Endothelial cell of umbilical vein (primary cell): ENCODE measurements around the gene TK2. TPM values are rescaled to one million over a fixed set of nuclear protein-coding genes. Genes with fewer than 3 reads are reported as not detected.

Experiments
- BruUV-seq: library from RNA; stranded (reverse); fragments of 400-500 nt; replicated peaks from 2 replicates; lab custom pipeline; 2021; lab: Mats Ljungman, UMichigan
- CTCF ChIA-PET: fragments of 300-600, 350-600 bp; sonication (Branson Sonifier 250); formaldehyde crosslinking; loops from one replicate; lab custom pipeline; 2021; ENCODE audit warnings: antibody characterized with exemption, inconsistent platforms; lab: Charles Lee
- POLR2A ChIA-PET: fragments of 300-600, 350-600 bp; sonication (Branson Sonifier 250); formaldehyde crosslinking; loops from one replicate; lab custom pipeline; 2021; ENCODE audit warnings: antibody characterized with exemption, inconsistent platforms; lab: Charles Lee
- DNase-seq: peaks from one replicate; pipeline ENCODE4 v3.0.0-alpha.2; 2011; ENCODE audit warnings: low read depth, low spot score
- FAIRE-seq: peaks from 2 replicates; lab custom pipeline; 2011; peaks lifted over from hg19 to GRCh38; lab: Jason Lieb, UNC
- H2AFZ ChIP-seq: 2 replicates; pipeline ENCODE4 v1.6.0; 2012; ENCODE audit warnings: low read depth, low read length, control low read depth, inconsistent platforms
- H3K27ac ChIP-seq: 2 replicates; pipeline ENCODE4 v1.5.1; 2011; ENCODE audit warnings: low read depth, mild to moderate bottlenecking, control low read depth, low read length, moderate library complexity; ENCODE audit not compliant: insufficient read depth
- H3K27me3 ChIP-seq, 2 experiments: 2 replicates each; pipeline versions ENCODE4 v1.6.0 to v1.6.1; 2011; ENCODE audit warnings: low read length in 2 of 2, mixed read lengths in 1 of 2; ENCODE audit not compliant: control insufficient read depth in 2 of 2, insufficient read depth in 2 of 2
- H3K36me3 ChIP-seq, 2 experiments: 2 replicates in 1 of 2; 3 replicates in 1 of 2; pipeline ENCODE4 v1.5.1; 2011; ENCODE audit warnings: low read length in 2 of 2, mild to moderate bottlenecking in 1 of 2, moderate library complexity in 1 of 2; ENCODE audit not compliant: control insufficient read depth in 2 of 2, insufficient read depth in 2 of 2; ENCODE audit errors: extremely low read depth in 1 of 2
- H3K4me1 ChIP-seq: 3 replicates; pipeline ENCODE4 v1.5.1; 2011; ENCODE audit warnings: mild to moderate bottlenecking, low read length; ENCODE audit not compliant: control insufficient read depth, insufficient read depth; ENCODE audit errors: extremely low read depth
- H3K4me2 ChIP-seq: 2 replicates; pipeline ENCODE4 v1.6.1; 2011; ENCODE audit warnings: low read length, control low read depth, mixed read lengths; ENCODE audit not compliant: insufficient read depth
- H3K4me3 ChIP-seq, 3 experiments: fragments of 200-600 bp in 1 of 3; sonication (generic), shearing (Covaris generic) in 1 of 3; replicated peaks in 1 of 3; 2 replicates each; pipeline ENCODE4 v1.5.1; 2011 to 2016; ENCODE audit warnings: control low read depth in 3 of 3, low read length in 3 of 3, mild to moderate bottlenecking in 2 of 3, inconsistent platforms in 1 of 3, low read depth in 1 of 3, moderate library complexity in 1 of 3; ENCODE audit not compliant: insufficient read depth in 1 of 3
- H3K79me2 ChIP-seq: 2 replicates; pipeline ENCODE4 v1.6.0; 2012; ENCODE audit warnings: low read length, inconsistent platforms; ENCODE audit not compliant: control insufficient read depth, insufficient read depth
- H3K9ac ChIP-seq: replicated peaks from 2 replicates; pipeline ENCODE3; 2011; ENCODE audit warnings: low read length, control low read depth; ENCODE audit not compliant: insufficient read depth; ENCODE audit errors: extremely low read depth
- H3K9me1 ChIP-seq: replicated peaks from 3 replicates; pipeline ENCODE4 v1.6.0; 2011; ENCODE audit warnings: mild to moderate bottlenecking, low read length; ENCODE audit not compliant: control insufficient read depth, insufficient read depth; ENCODE audit errors: extremely low read depth
- H3K9me3 ChIP-seq: replicated peaks from 2 replicates; pipeline ENCODE4 v1.5.1; 2012; ENCODE audit warnings: low read length, inconsistent platforms; ENCODE audit not compliant: control insufficient read depth, insufficient read depth
- H4K20me1 ChIP-seq: replicated peaks from 2 replicates; pipeline ENCODE3; 2011; ENCODE audit warnings: mild to moderate bottlenecking, low read length; ENCODE audit not compliant: control insufficient read depth, insufficient read depth; ENCODE audit errors: extremely low read depth
- EZH2 ChIP-seq: IDR thresholded peaks from 2 replicates; pipeline ENCODE4 v1.6.1; 2012; ENCODE audit warnings: borderline replicate concordance, low read depth, mild to moderate bottlenecking, moderate library complexity, low read length, inconsistent platforms; ENCODE audit not compliant: severe bottlenecking
- FOS ChIP-seq: IDR thresholded peaks from 2 replicates; pipeline ENCODE4 v1.6.1; 2011; ENCODE audit warnings: mild to moderate bottlenecking, low read length, moderate library complexity, borderline replicate concordance; ENCODE audit not compliant: insufficient read depth
- GATA2 ChIP-seq: IDR thresholded peaks from 2 replicates; pipeline ENCODE4 v1.7.0; 2011; ENCODE audit warnings: low read depth, mild to moderate bottlenecking, moderate library complexity, mixed read lengths, low read length; ENCODE audit not compliant: insufficient read length, insufficient read depth
- JUN ChIP-seq: IDR thresholded peaks from 2 replicates; pipeline ENCODE4 v1.6.1; 2011; ENCODE audit warnings: borderline replicate concordance, low read depth; ENCODE audit not compliant: insufficient read length, insufficient read depth
- MYC ChIP-seq: IDR thresholded peaks from one replicate; pipeline ENCODE4 v1.6.1; 2011; ENCODE audit warnings: mild to moderate bottlenecking, low read depth, low read length
- POLR2A ChIP-seq: IDR thresholded peaks from 2 replicates; pipeline ENCODE4 v1.6.1; 2012; ENCODE audit warnings: low read depth, mild to moderate bottlenecking, control low read depth, low read length
- POLR2AphosphoS5 ChIP-seq: IDR thresholded peaks from 2 replicates; pipeline ENCODE4 v1.6.1; 2012; ENCODE audit warnings: low read depth, mild to moderate bottlenecking, control low read depth, low read length, moderate library complexity; ENCODE audit not compliant: insufficient read depth
- dilution Hi-C: fragments of 300-500 bp; cut with MboI; formaldehyde crosslinking; loops from one replicate; pipeline ENCODE4 v1.15.0; 2019; ENCODE audit warnings: low sequenced_read_pairs; ENCODE audit not compliant: extremely low pct_ligation_motif_present
- intact Hi-C: fragments of 100-400 bp; cut with micrococcal nuclease; formaldehyde crosslinking; loops from one replicate; pipeline ENCODE4 v1.10.0; 2022
- polyA plus RNA-seq, 4 experiments: library from polyadenylated mRNA; depleted of rRNA in 3 of 4; stranded (reverse) in 3 of 4; unstranded in 1 of 4; fragments of >200 nt; gene quantifications; 2 replicates each; pipeline versions ENCODE4 v1.2.1 to v1.2.3, GENCODE V29; 2011 to 2012; ENCODE audit warnings: missing spikeins in 1 of 4
- total RNA-seq: library from RNA; stranded (reverse); gene quantifications from 2 replicates; pipeline ENCODE4 v1.2.3, GENCODE V29; 2021
- TF ChIP-seq, protein P1 (sequence below), 2 donors: IDR thresholded peaks; 1 replicate in 1 of 2; 2 replicates in 1 of 2; pipeline ENCODE4 v1.5.1; 2011; ENCODE audit warnings: low read length in 2 of 2, mild to moderate bottlenecking in 2 of 2, moderate library complexity in 2 of 2, control low read depth in 1 of 2, inconsistent platforms in 1 of 2, low read depth in 1 of 2; ENCODE audit not compliant: insufficient read depth in 1 of 2; ENCODE audit errors: extremely low read depth in 1 of 2
- TF ChIP-seq, protein P2 (sequence below): IDR thresholded peaks from 2 replicates; pipeline ENCODE4 v1.6.1; 2011; ENCODE audit not compliant: insufficient read depth, insufficient read length

Gene TK2
- total and polyA plus RNA-seq, 2 donors (not counting 3 experiments of a cell fraction or from before 2014, with no cell fraction given): 12.1 to 25.2 TPM

DNA sequence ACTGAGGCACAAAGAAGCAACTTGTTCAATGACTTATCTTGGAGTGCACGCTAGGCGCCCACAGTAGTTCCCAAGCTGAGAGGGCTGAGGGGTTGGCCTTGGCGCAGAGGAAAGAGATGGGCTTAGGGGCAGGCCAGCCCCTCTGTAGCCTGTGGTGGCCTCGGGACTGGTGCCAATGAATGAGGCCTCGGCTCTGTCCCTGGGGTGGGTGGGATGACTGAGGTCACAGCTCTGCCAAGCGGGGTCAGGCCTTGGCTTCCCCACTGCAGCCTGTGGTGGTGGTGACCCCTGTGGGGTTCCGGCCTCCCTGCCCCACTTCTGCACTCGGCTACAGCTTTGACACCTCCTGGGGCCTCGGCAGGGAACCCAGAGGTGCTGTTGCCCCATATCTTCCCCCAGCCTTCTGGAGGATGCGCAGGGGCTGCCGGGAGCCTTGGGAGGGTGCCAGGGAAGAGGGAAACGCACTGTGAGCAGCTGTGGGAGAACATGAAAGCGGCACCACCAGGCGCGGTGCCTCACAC lies 76.8 kb downstream of the TK2 start:
- no TSS peak for BruUV-seq
- DNase-seq (no peak), FAIRE-seq (no peak)
- no peak overlapping the region for H3K4me2 ChIP-seq
- no peak overlapping the region for H3K27ac ChIP-seq
- H3K36me3 ChIP-seq: no peaks in the 10 kb centered on the region
- ChIA-PET CTCF (interaction anchor here (1.1 to 3.0 kb wide), 2 partner anchors 43 to 67 kb away, joined by 3 to 8 read pairs; no protein-coding TSS in a partner anchor), POLR2A (no interaction called here)
- TF ChIP-seq, protein P1, sequence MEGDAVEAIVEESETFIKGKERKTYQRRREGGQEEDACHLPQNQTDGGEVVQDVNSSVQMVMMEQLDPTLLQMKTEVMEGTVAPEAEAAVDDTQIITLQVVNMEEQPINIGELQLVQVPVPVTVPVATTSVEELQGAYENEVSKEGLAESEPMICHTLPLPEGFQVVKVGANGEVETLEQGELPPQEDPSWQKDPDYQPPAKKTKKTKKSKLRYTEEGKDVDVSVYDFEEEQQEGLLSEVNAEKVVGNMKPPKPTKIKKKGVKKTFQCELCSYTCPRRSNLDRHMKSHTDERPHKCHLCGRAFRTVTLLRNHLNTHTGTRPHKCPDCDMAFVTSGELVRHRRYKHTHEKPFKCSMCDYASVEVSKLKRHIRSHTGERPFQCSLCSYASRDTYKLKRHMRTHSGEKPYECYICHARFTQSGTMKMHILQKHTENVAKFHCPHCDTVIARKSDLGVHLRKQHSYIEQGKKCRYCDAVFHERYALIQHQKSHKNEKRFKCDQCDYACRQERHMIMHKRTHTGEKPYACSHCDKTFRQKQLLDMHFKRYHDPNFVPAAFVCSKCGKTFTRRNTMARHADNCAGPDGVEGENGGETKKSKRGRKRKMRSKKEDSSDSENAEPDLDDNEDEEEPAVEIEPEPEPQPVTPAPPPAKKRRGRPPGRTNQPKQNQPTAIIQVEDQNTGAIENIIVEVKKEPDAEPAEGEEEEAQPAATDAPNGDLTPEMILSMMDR (IDR thresholded peaks at IDR 0.05; ENCODE audit: extremely low read depth in 1 of 2, insufficient read depth in 1 of 2, low read depth in 1 of 2, low read length in 2 of 2): no peak
- TF ChIP-seq POLR2A: no peak
- TF ChIP-seq, protein P2, sequence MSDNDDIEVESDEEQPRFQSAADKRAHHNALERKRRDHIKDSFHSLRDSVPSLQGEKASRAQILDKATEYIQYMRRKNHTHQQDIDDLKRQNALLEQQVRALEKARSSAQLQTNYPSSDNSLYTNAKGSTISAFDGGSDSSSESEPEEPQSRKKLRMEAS: no peak
- H4K20me1 ChIP-seq: no peaks in the 10 kb centered on the region
- H3K4me1 ChIP-seq: peaks cover 5% of the 10 kb centered on the region
- intact Hi-C loops: no loop called here
- H3K4me3 ChIP-seq: no peak overlapping the region
- H3K9ac ChIP-seq: no peak overlapping the region
- no peaks in the 10 kb centered on the region for H3K9me3 ChIP-seq
- no peak overlapping the region for H2AFZ ChIP-seq
- H3K27me3 ChIP-seq: peaks cover 0 to 8% of the 10 kb centered on the region in 2 experiments
- no peaks in the 10 kb centered on the region for H3K79me2 ChIP-seq
- no peaks in the 10 kb centered on the region for H3K9me1 ChIP-seq
- dilution Hi-C loops: no loop called here

DNA sequence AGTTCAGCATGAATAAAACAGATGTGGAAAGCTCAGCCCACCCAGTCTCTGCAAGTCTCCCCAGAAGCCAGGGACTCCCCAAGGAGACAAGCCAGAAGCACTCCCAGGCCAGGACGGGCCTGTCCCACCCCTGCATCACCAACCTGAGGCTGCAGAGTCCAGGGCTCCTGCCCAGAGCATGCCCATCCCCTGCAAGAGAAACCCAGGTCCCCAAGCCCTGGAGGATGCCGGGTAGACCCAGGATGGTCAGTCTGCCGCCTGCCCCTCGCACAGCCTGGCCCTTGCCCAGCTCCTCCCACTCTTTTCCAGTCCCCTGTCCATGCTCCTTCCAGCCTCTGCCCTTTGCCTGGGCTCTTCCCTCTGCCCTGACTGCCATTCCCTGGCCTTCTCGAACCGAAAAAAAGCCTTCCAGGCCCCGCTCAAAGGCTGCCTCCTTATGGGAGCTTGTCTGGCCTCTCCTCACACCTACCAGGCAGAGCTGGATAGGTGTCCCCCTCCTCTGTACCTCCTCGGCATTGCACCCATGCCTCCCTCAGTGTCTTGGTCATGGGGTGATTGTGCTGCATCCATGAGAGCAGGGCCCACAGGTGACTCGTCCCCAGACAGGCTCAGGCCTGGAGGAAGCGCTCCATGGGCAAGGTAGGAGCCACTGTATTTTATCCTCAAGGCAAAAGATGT lies 78.1 kb downstream of the TK2 start:
- Histone ChIP-seq H3K27ac (no peak overlapping the region), H3K4me2 (no peak overlapping the region), H3K9ac (no peak overlapping the region), H2AFZ (no peak overlapping the region), H4K20me1 (no peaks in the 10 kb centered on the region), H3K36me3 (no peaks in the 10 kb centered on the region), H3K9me3 (no peaks in the 10 kb centered on the region), H3K4me3 (no peak overlapping the region), H3K79me2 (no peaks in the 10 kb centered on the region), H3K4me1 (peaks cover 5% of the 10 kb centered on the region), H3K27me3 (peaks cover 0 to 10% of the 10 kb centered on the region in 2 experiments), H3K9me1 (no peaks in the 10 kb centered on the region)
- TF ChIP-seq GATA2 (no peak), JUN (no peak), MYC (no peak), POLR2A (no peak), POLR2AphosphoS5 (no peak), FOS (no peak), EZH2 (no peak)
- TF ChIP-seq, protein P2: no peak
- TF ChIP-seq, protein P1 (IDR thresholded peaks at IDR 0.05; ENCODE audit: extremely low read depth in 1 of 2, insufficient read depth in 1 of 2, low read depth in 1 of 2, low read length in 2 of 2): no peak
- intact Hi-C loops (no loop called here), dilution Hi-C loops (no loop called here)
- BruUV-seq: no TSS peak
- DNase-seq (no peak), FAIRE-seq (no peak)
- CTCF ChIA-PET: interaction anchor here (0.9 to 3.0 kb wide), 7 partner anchors 12 to 137 kb away, joined by 3 to 8 read pairs (median 3); no protein-coding TSS in a partner anchor
- POLR2A ChIA-PET: no interaction called here
